ENCODE results near the gene STAB2. TPM values are rescaled to one million over a fixed set of nuclear protein-coding genes. Genes with fewer than 3 reads are reported as not detected.

The STAB2 gene
- total and polyA plus RNA-seq, 2 of the 8 experiments (the other 6 are each of a cell fraction or from before 2014, with no cell fraction given), result not detected

DNA sequence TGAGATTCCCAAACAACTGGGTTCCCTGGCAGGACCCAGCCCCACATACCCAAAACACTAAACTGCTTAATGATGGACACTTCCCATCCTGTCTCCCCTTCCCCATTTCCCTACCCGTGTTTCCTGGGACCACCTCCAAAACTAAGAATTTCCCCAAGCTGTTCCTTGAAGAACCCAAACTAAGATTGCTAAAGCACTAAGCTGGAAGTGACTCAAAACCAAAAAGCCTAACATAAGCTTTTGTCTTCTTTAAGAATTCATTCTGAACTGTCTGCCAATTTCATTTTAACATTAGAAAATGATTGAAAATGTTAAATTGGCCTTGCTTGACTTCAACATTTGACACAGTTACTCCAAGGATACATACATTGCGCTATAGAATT, 29.5 kb upstream of the STAB2 start (continued):
- TF ChIP-seq, protein P1, sequence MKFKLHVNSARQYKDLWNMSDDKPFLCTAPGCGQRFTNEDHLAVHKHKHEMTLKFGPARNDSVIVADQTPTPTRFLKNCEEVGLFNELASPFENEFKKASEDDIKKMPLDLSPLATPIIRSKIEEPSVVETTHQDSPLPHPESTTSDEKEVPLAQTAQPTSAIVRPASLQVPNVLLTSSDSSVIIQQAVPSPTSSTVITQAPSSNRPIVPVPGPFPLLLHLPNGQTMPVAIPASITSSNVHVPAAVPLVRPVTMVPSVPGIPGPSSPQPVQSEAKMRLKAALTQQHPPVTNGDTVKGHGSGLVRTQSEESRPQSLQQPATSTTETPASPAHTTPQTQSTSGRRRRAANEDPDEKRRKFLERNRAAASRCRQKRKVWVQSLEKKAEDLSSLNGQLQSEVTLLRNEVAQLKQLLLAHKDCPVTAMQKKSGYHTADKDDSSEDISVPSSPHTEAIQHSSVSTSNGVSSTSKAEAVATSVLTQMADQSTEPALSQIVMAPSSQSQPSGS (IDR thresholded peaks at IDR 0.05; ENCODE audit: low read length), result no peak
- TF ChIP-seq ZNF274 (IDR thresholded peaks at IDR 0.05; ENCODE audit: borderline replicate concordance, extremely low read depth, low read length), result no peak
- no peak for TF ChIP-seq CBX5 (IDR thresholded peaks at IDR 0.05; ENCODE audit: low read depth, low read length)
- TF ChIP-seq POLR2AphosphoS5 (IDR thresholded peaks at IDR 0.05; ENCODE audit: low read depth, low read length), result no peak
- no peak for TF ChIP-seq KDM1A (IDR thresholded peaks at IDR 0.05; ENCODE audit: borderline replicate concordance, low read length)
- no peak for TF ChIP-seq TBP (IDR thresholded peaks at IDR 0.05; ENCODE audit: low read depth, low read length)
- no peak for TF ChIP-seq SIN3A (conservative IDR thresholded peaks at IDR 0.05 in 1 of 2, IDR thresholded peaks at IDR 0.05 in 1 of 2; ENCODE audit: low read depth in 1 of 2, low read length in 2 of 2)
- TF ChIP-seq EZH2 (IDR thresholded peaks at IDR 0.05; ENCODE audit: low read depth, low read length, severe bottlenecking), result no peak
